Fibroblast of villous mesenchyme (primary cell): ENCODE results near the gene VPS13A. TPM values are rescaled to one million over a fixed set of nuclear protein-coding genes. Genes with fewer than 3 reads are reported as not detected.

Experiments used
- DNase-seq: peaks from one replicate; pipeline ENCODE4 v3.0.0-alpha.2; 2010; ENCODE audit warnings: low read depth
- H3K4me3 ChIP-seq: 2 replicates; pipeline ENCODE4 v1.5.1; 2011; ENCODE audit warnings: low read depth, mild to moderate bottlenecking, low read length
- CTCF ChIP-seq: IDR thresholded peaks from 2 replicates; pipeline ENCODE4 v1.5.1; 2012; ENCODE audit warnings: low read depth, mild to moderate bottlenecking, low read length; ENCODE audit not compliant: insufficient read depth
- total RNA-seq: library from RNA; depleted of rRNA; stranded (reverse); fragments of >200 nt; gene quantifications from 2 replicates; pipeline ENCODE4 v1.2.3, GENCODE V29; 2012

The VPS13A gene
- total RNA-seq, 1 donor: 53.1 TPM

- no peak for DNase-seq
- TF ChIP-seq CTCF: no peak
- H3K4me3 ChIP-seq: no peak overlapping the region
Observed at GRCh38 chr9:77283991-77284390, 106.7 kb downstream of the VPS13A start.

- no peak for TF ChIP-seq CTCF
- DNase-seq: no peak
- H3K4me3 ChIP-seq: no peak overlapping the region
Observed at GRCh38 chr9:77284616-77285015, 107.3 kb downstream of the VPS13A start.

- H3K4me3 ChIP-seq: no peak overlapping the region
- TF ChIP-seq CTCF: no peak
- DNase-seq: no peak
Observed at GRCh38 chr9:77290373-77290772, 113.0 kb downstream of the VPS13A start.

GRCh38 chr9:77291714-77292113 lies 114.4 kb downstream of the VPS13A start:
- DNase-seq: peak; percentile 26
- no peak overlapping the region for H3K4me3 ChIP-seq
- peak; percentile 65 for TF ChIP-seq CTCF

GRCh38 chr9:77293949-77294348 lies 116.6 kb downstream of the VPS13A start:
- TF ChIP-seq CTCF: no peak
- DNase-seq: no peak
- no peak overlapping the region for H3K4me3 ChIP-seq

GRCh38 chr9:77304543-77304942 lies 127.2 kb downstream of the VPS13A start:
- TF ChIP-seq CTCF: no peak
- H3K4me3 ChIP-seq: no peak overlapping the region
- no peak for DNase-seq

GRCh38 chr9:77305622-77306400 lies 128.5 kb downstream of the VPS13A start:
- TF ChIP-seq CTCF: no peak
- H3K4me3 ChIP-seq: no peak overlapping the region
- DNase-seq: peak; percentile 19
